Forelimb muscle (tissue), 1 donor: Measurements from ENCODE around the gene ULK1. TPM values are rescaled to one million over a fixed set of nuclear protein-coding genes. Genes with fewer than 3 reads are reported as not detected.
A peak's percentile ranks its signal among the peaks of the same experiment; 100 is the strongest.

Experiments used
- DNase-seq: peaks from one replicate; pipeline ENCODE4 v3.0.0-alpha.2; 2013; ENCODE audit warnings: low read depth
- polyA plus RNA-seq: library from polyadenylated mRNA; unstranded; fragments of 120-200 nt; gene quantifications from one replicate; pipeline ENCODE4 v1.2.1, GENCODE V29; 2013; ENCODE audit not compliant: insufficient read length

Gene ULK1
- 24.8 TPM for polyA plus RNA-seq

DNA sequence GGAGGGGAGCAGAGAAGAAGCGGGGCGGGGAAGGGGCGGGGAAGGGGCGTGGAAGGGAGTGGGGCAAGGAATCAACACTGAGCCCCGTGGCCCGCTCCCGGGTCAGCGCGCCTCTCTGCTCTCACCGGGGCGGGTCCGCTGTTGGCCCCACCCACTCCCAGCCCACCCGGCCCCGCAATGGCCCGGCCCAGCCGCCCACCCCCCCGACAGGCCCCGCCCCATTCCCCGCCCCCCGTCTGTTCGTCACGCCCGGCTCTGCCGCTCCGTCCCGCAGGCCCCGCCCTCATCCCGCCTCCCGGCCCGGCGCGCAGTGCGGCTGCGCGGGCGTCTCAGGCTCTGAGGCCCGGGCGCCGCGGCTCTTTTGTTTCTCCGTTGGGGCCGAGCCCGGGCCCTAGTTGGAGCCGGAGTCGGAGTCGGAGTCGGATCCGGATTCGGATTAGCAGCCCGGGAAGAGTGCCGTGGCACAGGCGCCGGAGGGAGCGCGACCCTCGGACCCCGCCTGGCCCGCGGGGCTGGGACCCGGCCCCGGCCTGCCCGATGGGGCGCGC is at the start of gene ULK1:
Gene ULK1 (plus strand): TSS at position 310 of the 548 bp plus-strand sequence. CDS start 380 bp downstream, outside the sequence.
- DNase-seq, result peak; percentile 60

DNA sequence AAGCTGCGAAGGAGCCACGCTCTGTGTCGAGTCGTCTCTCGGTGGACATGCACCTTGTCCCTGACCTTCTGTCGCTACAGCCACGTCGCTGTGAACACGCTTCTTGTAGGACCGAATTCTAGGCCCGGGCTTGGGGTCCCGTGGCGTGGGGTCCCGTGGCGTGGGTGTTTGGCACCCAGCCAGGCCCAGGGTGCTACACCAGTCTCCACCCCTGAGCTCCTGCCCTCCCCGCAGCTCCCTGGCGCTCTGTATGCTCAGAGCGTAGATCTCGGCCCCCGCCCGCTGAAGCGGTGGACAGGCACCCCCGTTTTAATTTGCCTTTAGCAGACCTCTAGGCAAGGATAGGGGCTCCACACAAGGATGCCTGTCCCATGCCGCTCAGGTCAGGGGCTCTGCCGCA is 49.8 kb upstream of the ULK1 start:
- no peak for DNase-seq

DNA sequence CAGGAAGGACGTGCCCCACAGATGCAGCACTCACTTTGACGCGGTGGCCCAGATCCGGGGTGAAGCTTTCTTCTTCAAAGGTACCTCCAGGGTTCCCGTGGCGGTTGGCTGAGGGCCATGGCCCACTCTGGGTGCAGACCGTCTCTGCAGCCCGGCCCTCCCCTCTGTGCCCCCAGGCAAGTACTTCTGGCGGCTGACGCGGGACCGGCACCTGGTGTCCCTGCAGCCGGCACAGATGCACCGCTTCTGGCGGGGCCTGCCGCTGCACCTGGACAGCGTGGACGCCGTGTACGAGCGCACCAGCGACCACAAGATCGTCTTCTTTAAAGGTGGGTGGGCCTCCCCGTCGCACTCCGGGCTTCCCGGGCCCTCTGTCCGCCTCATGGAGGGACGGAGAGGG is 49.3 kb upstream of the ULK1 start:
- DNase-seq, result no peak

DNA sequence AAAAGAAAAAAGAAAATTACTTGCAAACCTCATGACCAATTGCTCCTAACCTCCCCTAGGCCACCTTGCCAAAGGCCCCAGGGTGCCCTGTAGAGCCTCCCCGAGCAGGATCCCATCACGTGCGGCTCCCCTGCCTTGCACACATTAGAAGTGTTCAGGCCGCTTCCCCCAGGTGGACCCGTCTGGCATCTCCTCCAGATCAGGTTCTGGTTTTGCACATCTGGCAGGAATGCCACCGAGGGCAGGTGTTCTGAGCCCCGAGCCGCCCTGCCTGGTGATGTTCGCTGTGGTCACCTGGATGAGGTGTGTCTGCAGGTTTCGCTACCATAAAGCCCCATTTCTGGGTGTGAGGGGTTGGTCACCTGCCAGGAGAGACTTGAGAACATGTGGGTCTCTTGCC is 47.0 kb upstream of the ULK1 start:
- no peak for DNase-seq

GRCh38 chr12:131848753-131849152 is 45.7 kb upstream of the ULK1 start:
- no peak for DNase-seq

- no peak for DNase-seq
These were observed 44.5 kb upstream of the ULK1 start for GRCh38 chr12:131849700-131850553.

DNA sequence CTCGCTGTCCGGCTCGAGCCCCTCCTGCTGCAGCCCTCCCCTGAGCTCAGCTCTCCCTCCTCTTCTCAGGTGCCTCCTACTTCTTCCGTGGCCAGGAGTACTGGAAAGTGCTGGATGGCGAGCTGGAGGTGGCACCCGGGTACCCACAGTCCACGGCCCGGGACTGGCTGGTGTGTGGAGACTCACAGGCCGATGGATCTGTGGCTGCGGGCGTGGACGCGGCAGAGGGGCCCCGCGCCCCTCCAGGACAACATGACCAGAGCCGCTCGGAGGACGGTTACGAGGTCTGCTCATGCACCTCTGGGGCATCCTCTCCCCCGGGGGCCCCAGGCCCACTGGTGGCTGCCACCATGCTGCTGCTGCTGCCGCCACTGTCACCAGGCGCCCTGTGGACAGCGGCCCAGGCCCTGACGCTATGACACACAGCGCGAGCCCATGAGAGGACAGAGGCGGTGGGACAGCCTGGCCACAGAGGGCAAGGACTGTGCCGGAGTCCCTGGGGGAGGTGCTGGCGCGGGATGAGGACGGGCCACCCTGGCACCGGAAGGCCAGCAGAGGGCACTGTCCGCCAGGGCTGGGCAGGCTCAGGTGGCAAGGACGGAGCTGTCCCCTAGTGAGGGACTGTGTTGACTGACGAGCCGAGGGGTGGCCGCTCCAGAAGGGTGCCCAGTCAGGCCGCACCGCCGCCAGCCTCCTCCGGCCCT is 43.4 kb upstream of the ULK1 start:
- DNase-seq, result no peak

- DNase-seq, result no peak
These were observed 42.5 kb upstream of the ULK1 start for GRCh38 chr12:131851741-131852550.

DNA sequence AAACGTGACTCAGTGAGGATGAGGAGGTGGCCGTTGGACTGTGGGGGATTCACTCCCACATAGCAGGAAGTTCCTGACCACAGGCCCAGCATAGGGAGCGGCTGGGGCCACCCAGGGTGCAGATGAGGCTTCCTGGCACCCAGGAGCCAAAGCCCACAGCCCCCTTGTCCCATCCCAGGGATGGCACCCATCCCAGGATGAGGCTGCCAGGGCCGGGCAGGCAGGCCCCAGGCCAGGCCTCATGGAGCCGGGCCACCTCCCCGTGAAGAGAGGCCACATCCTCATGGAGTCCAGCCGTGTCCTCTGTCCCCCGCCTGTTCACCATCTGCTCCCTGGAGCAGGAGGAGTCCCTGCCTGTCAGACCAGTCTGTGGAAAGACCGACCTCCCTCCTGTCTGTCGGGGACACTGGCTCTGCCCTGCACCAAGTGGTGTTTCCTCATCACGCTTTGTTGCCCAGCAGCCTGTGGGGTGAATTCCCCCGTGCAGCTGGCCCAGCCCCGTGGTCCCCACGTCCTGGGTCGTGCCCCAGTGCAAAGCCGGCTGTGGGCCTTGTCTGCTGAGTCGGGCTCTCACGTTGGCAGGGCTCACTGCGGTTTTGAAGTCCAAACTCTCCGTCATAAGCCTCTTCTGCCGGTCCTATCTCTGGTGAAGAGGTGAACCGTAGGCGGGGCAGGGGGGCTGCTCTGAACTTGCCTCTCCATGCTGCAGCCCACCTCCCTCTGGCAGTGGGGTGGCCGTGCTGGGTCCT is 41.7 kb upstream of the ULK1 start:
- no peak for DNase-seq

- no peak for DNase-seq
These were observed 40.3 kb upstream of the ULK1 start for GRCh38 chr12:131853832-131854797.

DNA sequence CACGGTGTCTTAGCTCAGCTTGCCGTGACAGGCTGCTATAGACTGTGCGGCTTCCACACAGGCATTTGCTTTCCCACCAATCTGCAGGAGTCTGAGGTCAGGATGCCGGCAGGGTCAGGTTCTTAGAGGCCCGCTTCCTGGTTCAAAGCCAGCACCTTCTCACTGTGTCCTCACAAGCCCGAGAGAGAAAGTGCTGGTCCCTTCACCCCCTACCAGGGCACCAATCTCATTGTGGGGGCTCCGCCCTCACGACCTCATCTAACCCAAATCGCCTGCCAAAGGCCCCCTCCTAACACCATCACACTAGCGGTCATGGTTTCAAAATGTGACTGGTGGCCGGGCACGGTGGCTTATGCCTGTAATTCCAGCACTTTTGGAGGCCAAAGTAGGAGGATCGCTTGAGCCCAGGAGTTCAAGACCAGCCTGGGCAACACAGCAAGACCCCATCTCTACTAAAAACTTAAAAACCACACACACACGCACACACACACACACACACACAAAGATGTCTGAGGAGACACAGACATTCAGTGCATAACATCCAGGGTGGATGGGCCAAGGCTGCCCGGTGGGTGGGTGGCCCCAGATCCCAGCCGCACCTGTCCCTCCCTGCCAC is 39.5 kb upstream of the ULK1 start:
- DNase-seq, result no peak

DNA sequence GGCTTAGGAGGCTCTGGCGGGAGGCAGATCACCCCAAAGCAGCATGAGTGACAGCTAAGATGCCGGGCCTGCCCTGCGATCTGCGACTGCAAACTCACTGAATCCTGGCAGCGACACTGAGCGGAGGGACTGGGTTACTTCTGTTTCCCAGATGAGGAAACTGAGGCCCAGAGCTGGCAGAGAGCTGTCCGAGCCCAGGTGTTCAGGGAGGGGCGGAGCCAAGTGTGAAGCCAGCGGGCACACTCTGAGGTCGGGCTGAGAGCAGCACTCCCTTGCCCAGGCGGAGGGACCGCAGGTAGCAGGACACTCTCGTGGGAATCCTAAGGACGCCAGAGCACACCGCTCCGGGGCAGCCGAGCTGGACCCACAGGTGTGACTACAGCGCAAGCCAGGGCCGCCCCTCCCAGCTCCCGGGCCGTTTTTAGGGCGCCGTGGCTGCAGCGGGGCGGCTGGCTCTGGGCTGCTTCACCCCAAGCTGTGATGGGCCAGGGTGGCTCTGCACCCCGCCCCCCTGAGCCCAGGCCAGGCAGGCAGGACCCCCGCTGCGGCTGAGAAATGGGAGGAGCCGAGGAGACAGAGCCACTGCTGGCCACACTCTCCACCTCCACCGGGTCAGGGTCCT is 38.8 kb upstream of the ULK1 start:
- DNase-seq, result no peak

- DNase-seq, result no peak
These were observed 37.9 kb upstream of the ULK1 start for GRCh38 chr12:131856366-131857097.

DNA sequence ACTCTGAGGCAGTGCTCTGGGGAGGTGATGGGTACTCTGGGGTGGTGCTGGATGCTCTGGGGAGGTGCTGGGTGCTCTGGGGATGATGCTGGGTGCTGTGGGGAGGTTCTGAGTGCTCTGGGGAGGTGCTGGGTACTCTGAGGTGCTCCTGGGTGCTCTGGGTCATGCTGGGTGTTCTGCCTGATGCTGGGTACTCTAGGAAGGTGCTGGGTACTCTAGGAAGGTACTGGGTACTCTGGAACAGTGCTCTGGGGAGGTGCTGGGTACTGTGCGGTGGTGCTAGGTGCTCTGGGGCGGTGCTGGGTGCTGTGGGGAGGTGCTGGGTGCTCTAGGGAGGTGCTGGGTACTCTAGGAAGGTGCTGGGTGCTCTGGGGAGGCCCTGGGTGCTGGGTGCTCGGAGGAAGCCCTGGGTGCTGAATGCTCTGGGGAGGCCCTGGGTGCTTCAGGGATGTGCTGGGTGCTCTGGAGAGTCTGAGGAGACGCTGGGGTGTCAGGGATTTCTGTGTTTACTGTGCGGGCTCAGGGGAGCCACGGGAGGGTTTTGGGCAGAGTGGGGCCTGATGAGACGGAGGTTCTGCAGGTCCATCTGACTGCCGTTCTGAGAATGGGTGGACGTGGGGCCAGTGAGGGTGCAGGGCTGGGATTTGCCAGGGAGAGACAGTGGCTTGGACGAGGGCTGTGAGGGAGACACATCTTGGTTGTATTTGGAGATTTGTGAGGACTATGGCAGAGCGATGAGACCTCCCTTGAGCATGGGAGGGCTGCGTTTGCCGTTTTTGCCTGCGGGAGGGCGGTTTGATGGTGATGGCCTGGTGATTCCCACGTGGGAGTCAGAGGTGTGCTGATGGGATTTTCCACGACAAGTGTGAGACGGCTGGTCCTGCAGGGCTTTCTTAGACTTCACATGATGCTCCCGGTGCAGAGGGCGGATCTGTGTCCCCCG is 36.2 kb upstream of the ULK1 start:
- no peak for DNase-seq

- DNase-seq, result no peak
These were observed 33.8 kb upstream of the ULK1 start for GRCh38 chr12:131860472-131861260.
